A549 treated with Mapracorat at 1 μM for 4 hours (cell line): ENCODE data around the gene ZNF606. TPM values are rescaled to one million over a fixed set of nuclear protein-coding genes. Genes with fewer than 3 reads are reported as not detected.

Experiments used
- total RNA-seq: library from RNA; stranded (reverse); fragments of 200-300 nt; extraction: Qiagen RNA extraction; gene quantifications from 5 replicates; pipeline ENCODE4 v1.2.3, GENCODE V29; 2022

Gene ZNF606
- 1.5 to 3.0 TPM (median 2.2 TPM) in 5 replicates for total RNA-seq

DNA sequence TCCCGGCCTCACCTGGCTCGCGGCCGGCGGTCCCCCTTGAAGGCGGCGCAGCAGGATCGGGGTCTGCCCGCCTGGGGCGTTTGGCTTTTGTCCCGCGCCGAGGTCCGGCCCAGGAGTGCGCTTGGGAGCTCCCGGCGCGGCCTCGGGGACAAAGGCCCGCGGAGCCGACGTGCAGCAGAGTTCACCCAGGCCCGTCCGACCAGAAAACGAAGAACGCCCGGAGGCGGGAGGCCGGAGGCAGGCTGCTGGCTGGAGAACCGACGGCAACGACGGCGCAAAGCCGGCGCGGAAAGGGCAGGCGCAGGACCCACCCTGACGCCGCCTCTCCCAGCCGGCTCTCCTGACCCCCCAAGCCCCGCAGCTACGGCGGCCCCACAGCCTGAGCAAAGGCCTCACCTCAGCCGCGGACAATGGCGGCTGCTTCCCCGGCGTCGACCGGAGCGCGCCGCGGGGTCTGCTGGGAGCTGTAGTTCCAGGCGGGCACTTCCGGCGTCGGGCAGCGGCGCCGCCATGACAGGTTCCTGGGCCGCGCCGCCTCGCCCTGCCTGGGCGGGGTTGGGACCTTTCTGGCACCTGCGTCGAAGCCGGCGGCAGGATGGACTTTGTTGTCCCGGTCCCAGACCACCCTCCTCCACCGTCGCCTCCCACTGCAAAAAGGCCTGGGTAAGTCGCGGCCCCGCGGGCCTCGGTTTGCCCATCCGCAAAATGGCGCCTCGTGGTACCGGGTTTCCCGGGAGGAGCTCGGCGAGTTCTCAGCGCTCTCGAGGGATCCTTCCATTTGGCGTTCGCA, at the start of gene ZNF606:
TSS of gene ZNF606 (minus strand) at position 437 of the 790 bp plus-strand sequence. CDS start 1,501 bp downstream, outside the sequence.

DNA sequence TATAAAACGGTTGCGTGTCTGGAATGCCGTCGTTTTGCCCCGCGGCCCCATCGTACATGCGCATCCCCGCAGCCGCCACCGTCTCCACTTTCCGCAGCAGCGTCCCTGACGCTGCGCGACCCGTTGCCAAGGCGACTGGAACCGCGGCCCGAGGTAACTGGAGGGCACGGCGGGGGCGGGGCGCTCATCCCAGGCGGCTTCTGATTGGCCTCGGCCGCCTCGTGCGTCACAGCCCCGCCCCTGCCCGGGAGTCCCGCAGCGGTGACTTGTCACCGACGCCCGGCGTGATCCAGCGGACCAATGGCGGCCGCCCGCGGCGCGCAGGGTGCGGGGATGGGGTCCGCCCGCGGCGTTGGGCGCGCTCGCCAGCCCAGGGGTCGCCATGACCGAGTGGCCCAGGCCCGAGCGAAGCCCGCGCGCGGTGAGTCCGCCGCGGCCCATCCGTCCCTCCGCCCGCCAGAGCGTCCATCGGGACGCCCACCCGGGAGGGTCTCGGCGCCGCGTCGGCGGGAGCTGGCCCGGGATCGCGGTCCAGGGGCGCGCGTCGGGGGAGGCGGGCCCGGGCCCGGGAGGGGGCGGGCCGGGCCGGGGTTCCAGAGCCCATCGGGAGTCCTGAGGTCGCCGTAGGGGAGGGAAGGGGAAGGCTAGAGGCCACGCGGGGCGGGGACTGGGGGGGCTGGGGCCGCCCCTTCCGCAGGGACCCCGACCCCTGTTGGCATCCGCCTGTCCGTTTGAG, 31.3 kb upstream of the ZNF606 start, which contains the start of gene ZSCAN1:
TSS of gene ZSCAN1 (plus strand) at position 285 of the 736 bp plus-strand sequence. CDS start 3,812 bp downstream, outside the sequence.

DNA sequence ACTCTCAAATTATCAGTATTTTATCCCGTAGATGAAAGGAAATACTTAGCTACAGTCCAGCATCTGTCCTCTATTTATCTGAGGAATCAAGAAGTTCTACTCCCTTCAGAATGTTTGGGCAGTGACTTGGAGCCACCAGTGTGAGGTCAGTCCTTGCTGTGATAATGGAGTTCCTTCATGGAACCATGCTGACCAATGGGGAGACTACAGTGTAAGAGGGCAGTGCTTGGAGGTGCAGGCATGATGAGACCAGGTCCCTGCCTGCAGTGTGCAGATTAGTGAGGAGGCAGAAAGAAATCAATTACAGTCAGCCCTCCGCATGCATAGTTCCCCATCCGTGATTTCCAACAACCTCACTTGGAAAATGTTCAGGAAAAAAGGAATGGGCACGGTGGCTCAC, 28.2 kb downstream of the ZNF606 start, which contains the start of gene C19orf18:
TSS of gene C19orf18 (minus strand) at position 101 of the 400 bp plus-strand sequence. CDS start 102 bp downstream, outside the sequence.

DNA sequence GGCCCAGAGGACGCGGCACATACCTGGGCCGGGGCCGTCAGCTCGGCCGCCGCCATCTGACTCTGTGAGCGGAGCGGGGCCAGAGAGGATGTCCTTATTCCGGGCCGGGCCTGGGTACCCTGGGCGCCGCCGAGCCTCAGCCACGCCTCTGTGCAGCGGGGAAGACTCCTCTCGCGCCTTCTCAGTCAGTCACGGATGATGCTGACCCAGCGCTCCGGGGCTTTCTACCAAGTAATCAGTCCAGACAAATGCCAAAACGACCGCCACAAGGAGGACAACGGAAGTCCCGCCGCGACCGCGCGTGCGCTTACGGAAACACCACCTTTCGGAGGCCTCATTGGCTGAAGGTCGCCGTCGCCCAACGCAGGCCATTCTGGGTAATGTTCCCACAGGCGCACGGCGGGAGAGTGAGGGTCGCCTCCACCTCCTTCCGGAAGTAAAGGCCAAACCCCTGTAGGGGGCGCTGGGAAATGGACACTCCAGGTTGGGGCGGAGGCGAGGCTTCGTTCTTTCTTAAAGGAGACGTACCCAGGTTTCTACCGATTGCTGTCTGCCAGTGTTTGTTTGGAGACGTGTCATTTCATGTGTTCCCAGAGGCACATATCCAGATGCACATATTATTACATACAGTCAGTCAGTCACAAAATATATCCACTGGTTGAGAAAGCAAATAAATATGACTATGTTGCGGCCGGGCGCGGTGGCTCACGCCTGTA, 55.0 kb downstream of the ZNF606 start, which contains the start of gene ZNF256:
TSS of gene ZNF256 (minus strand) at position 288 of the 716 bp plus-strand sequence. CDS start at position 56, 232 bp downstream.

DNA sequence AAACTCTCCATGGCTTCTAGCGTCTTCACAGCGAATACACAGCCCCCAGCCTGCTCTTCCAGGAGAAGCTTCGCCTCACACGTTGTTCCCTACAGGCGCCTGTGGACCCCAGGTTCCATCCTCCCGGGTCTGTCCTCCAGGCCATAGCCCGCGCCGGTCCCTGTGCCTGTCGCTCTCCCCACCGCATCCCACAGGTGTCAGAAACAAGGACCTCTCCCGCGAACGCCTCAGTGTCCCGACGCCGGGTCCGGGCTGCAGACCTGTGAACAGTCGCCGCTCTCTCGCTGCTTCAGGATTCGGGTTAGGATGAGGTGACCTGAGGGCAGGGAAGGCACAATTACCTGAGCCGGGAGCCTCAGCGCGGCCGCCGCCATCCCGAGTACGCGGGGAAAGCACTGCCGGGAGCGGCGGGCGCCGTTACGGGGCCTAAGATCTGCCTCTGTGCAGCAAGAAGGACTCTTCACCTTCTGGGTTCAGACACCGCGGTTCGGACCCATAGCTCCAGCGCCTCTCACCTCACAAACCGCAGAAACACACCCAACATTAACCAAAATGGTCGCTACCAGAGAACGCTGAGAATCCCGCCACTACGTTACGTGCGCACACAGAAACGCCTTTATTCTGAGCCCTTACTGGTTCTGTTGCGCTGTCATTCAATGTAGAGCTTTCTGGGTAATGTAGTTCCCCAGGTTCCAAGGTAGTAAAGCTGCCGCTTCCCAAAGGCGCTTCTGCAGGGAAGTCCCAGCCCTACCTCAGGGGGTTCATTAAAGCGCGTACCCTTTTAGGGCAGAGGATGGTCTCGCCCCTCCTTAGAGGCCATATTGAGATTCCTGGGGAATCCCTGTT, 67.6 kb downstream of the ZNF606 start, which contains the start of gene ZNF418:
TSS of gene ZNF418 (minus strand) at position 583 of the 846 bp plus-strand sequence. CDS start 1,580 bp downstream, outside the sequence.

Other genes with a start within 250 kb of the ZNF606 start
- gene ZNF586, start 233.1 kb downstream of the ZNF606 start, total RNA-seq = 5.4 to 7.2 TPM (median 6.4 TPM) in 5 replicates
- gene ZNF552, start 187.9 kb downstream of the ZNF606 start, total RNA-seq = 4.8 to 6.0 TPM (median 5.3 TPM) in 5 replicates
- gene ZNF587B, start 172.5 kb downstream of the ZNF606 start, total RNA-seq = 7.4 to 8.8 TPM (median 7.7 TPM) in 5 replicates
- 4.5 to 8.3 TPM (median 6.6 TPM) in 5 replicates for gene ZNF587, start 153.0 kb downstream of the ZNF606 start, total RNA-seq
- gene ZNF814, start 113.8 kb downstream of the ZNF606 start, total RNA-seq = 1.2 to 3.1 TPM (median 2.4 TPM) in 5 replicates
- 2.6 to 4.1 TPM (median 3.2 TPM) in 5 replicates for gene ZNF417, start 86.2 kb downstream of the ZNF606 start, total RNA-seq
- gene ZNF418, start 67.4 kb downstream of the ZNF606 start, total RNA-seq = 0.52 to 1.7 TPM (median 1.1 TPM) in 5 replicates
- 0.85 to 1.4 TPM (median 1.1 TPM) in 5 replicates for gene ZNF256, start 55.1 kb downstream of the ZNF606 start, total RNA-seq
- not detected in 5 replicates for gene C19orf18, start 28.3 kb downstream of the ZNF606 start, total RNA-seq
- gene ZSCAN1, start 31.2 kb upstream of the ZNF606 start, total RNA-seq = not detected in 5 replicates
- not detected in 5 replicates for gene ZNF135, start 56.5 kb upstream of the ZNF606 start, total RNA-seq
- 2.2 to 5.8 TPM (median 2.4 TPM) in 5 replicates for gene ZSCAN18, start 95.4 kb upstream of the ZNF606 start, total RNA-seq
- 2.5 to 3.1 TPM (median 2.8 TPM) in 5 replicates for gene ZNF329, start 148.0 kb upstream of the ZNF606 start, total RNA-seq
- gene ZNF274, start 180.2 kb upstream of the ZNF606 start, total RNA-seq = 11.6 to 15.2 TPM (median 12.8 TPM) in 5 replicates
- 15.5 to 24.6 TPM (median 17.5 TPM) in 5 replicates for gene ZNF544, start 226.1 kb upstream of the ZNF606 start, total RNA-seq